ENCODE results near the gene MYO1G. TPM values are rescaled to one million over a fixed set of nuclear protein-coding genes. Genes with fewer than 3 reads are reported as not detected.

MYO1G gene
- total RNA-seq, 1 experiment from 2014 or later: 0.41 TPM

DNA sequence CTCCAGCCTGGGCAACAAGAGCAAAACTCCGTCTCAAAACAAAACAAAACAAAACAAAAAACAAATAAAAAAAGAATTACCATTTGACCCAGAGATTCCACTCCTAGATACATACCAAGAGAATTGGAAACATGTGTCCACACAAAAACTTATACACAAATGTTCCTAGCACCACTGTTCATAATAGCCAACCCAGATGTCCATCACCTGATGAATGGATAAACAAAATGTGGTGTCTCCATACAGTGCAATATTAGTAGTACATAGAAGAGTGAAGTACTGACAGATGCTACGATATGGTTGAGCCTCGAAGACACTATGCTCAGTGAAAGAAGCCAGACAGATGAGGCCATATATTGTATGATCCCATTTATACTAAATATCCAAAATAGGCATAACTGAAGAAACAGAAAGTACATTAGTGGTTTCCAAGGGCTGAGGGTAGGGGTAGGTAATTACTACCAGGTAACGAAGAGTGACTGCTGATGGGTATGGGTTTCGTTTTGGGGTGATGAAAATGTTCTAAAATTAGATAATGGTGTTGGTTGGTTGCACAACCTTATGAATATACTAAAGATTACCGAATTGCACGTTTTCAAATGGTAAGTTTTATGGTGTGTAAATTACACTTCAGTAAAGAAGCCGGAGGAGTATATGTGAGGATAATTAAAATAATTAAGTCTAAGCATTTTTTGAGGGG lies 20.0 kb downstream of the MYO1G start:
- Histone ChIP-seq H3K9me3 (ENCODE audit: control insufficient read depth, insufficient read depth, low read depth, low read length) (no peaks in the 10 kb centered on the region), H3K27me3 (ENCODE audit: control insufficient read depth, insufficient read depth, low read length) (no peaks in the 10 kb centered on the region), H3K4me3 (ENCODE audit: low read depth in 2 of 2, low read length in 2 of 2) (no peak overlapping the region), H3K36me3 (ENCODE audit: control insufficient read depth, insufficient read depth, low read length) (no peaks in the 10 kb centered on the region), H3K4me1 (ENCODE audit: control insufficient read depth, insufficient read depth, low read length) (peaks cover 3% of the 10 kb centered on the region; the same call in 1 of the 2 replicates), H3K27ac (ENCODE audit: low read length) (no peak overlapping the region)
- ChIA-PET POLR2A (no interaction called here), CTCF (no interaction called here)
- in situ Hi-C loops (cut with HindIII; ENCODE audit: low pct_unique_long_range_greater_than_20kb, low sequenced_read_pairs): no loop called here
- intact Hi-C loops (cut with micrococcal nuclease; ENCODE audit: unreplicated experiment): no loop called here
- no peak for ATAC-seq
- BruUV-seq (replicated peaks): no TSS peak
- no peak for TF ChIP-seq SIN3A (IDR thresholded peaks at IDR 0.05; ENCODE audit: borderline replicate concordance, insufficient read depth, low read depth, low read length)
- no peak for TF ChIP-seq POLR2AphosphoS5 (IDR thresholded peaks at IDR 0.05; ENCODE audit: low read depth, low read length)
- TF ChIP-seq, protein P1, sequence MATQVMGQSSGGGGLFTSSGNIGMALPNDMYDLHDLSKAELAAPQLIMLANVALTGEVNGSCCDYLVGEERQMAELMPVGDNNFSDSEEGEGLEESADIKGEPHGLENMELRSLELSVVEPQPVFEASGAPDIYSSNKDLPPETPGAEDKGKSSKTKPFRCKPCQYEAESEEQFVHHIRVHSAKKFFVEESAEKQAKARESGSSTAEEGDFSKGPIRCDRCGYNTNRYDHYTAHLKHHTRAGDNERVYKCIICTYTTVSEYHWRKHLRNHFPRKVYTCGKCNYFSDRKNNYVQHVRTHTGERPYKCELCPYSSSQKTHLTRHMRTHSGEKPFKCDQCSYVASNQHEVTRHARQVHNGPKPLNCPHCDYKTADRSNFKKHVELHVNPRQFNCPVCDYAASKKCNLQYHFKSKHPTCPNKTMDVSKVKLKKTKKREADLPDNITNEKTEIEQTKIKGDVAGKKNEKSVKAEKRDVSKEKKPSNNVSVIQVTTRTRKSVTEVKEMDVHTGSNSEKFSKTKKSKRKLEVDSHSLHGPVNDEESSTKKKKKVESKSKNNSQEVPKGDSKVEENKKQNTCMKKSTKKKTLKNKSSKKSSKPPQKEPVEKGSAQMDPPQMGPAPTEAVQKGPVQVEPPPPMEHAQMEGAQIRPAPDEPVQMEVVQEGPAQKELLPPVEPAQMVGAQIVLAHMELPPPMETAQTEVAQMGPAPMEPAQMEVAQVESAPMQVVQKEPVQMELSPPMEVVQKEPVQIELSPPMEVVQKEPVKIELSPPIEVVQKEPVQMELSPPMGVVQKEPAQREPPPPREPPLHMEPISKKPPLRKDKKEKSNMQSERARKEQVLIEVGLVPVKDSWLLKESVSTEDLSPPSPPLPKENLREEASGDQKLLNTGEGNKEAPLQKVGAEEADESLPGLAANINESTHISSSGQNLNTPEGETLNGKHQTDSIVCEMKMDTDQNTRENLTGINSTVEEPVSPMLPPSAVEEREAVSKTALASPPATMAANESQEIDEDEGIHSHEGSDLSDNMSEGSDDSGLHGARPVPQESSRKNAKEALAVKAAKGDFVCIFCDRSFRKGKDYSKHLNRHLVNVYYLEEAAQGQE (IDR thresholded peaks at IDR 0.05; ENCODE audit: insufficient read depth in 1 of 2, low read depth in 2 of 2, low read length in 1 of 2): no peak
- TF ChIP-seq TCF7L2 (IDR thresholded peaks at IDR 0.05; ENCODE audit: low read depth, low read length): no peak
- no peak for TF ChIP-seq CTCF (IDR thresholded peaks at IDR 0.05)
- DNase-seq (ENCODE audit: low read depth, low spot score): no peak

- Histone ChIP-seq H3K27me3 (ENCODE audit: control insufficient read depth, insufficient read depth, low read length) (no peaks in the 10 kb centered on the region), H3K36me3 (ENCODE audit: control insufficient read depth, insufficient read depth, low read length) (no peaks in the 10 kb centered on the region), H3K9me3 (ENCODE audit: control insufficient read depth, insufficient read depth, low read depth, low read length) (no peaks in the 10 kb centered on the region), H3K4me3 (ENCODE audit: low read depth in 2 of 2, low read length in 2 of 2) (no peak overlapping the region), H3K4me1 (ENCODE audit: control insufficient read depth, insufficient read depth, low read length) (no peaks in the 10 kb centered on the region), H3K27ac (ENCODE audit: low read length) (no peak overlapping the region)
- DNase-seq (ENCODE audit: low read depth, low spot score) (no peak), ATAC-seq (no peak)
- CTCF ChIA-PET: no interaction called here
- no TSS peak for BruUV-seq (replicated peaks)
- POLR2A ChIA-PET: no interaction called here
- intact Hi-C loops (cut with micrococcal nuclease; ENCODE audit: unreplicated experiment): no loop called here
- no peak for TF ChIP-seq SIN3A (IDR thresholded peaks at IDR 0.05; ENCODE audit: borderline replicate concordance, insufficient read depth, low read depth, low read length)
- no peak for TF ChIP-seq CTCF (IDR thresholded peaks at IDR 0.05)
- TF ChIP-seq POLR2AphosphoS5 (IDR thresholded peaks at IDR 0.05; ENCODE audit: low read depth, low read length): no peak
- TF ChIP-seq, protein P1 (IDR thresholded peaks at IDR 0.05; ENCODE audit: insufficient read depth in 1 of 2, low read depth in 2 of 2, low read length in 1 of 2): no peak
- in situ Hi-C loops (cut with HindIII; ENCODE audit: low pct_unique_long_range_greater_than_20kb, low sequenced_read_pairs): no loop called here
Observed at GRCh38 chr7:44956157-44956766, 22.6 kb downstream of the MYO1G start.
